GM23248 (cell line): Measurements from ENCODE around the gene PRKAB2. TPM values are rescaled to one million over a fixed set of nuclear protein-coding genes. Genes with fewer than 3 reads are reported as not detected.
"Not testable (repeated sequence)": the region's sequence is repeated elsewhere in the genome, so short reads cannot be mapped to it uniquely, and the experiment has no call there.

Experiments used
- DNase-seq: peaks from one replicate; pipeline ENCODE4 v3.0.0-alpha.2; 2015
- H2AFZ ChIP-seq: fragments of 200-600 bp; sonication (generic); 2 replicates; pipeline ENCODE4 v1.6.1; 2016; ENCODE audit warnings: antibody characterized with exemption
- H3F3A ChIP-seq: fragments of 200-600 bp; sonication (generic); 2 replicates; pipeline ENCODE4 v1.6.1; 2016; ENCODE audit warnings: mild to moderate bottlenecking, antibody characterized with exemption, mixed run types; ENCODE audit not compliant: insufficient read depth
- H3K27ac ChIP-seq: fragments of 200-600 bp; sonication (generic); 2 replicates; pipeline ENCODE4 v1.5.1; 2016; ENCODE audit warnings: mild to moderate bottlenecking
- H3K27me3 ChIP-seq: fragments of 200-600 bp; sonication (generic); replicated peaks from 2 replicates; pipeline ENCODE4 v1.6.1; 2016; ENCODE audit warnings: mild to moderate bottlenecking; ENCODE audit not compliant: insufficient read depth
- H3K36me3 ChIP-seq: fragments of 200-600 bp; sonication (generic); 2 replicates; pipeline ENCODE4 v1.6.1; 2016; ENCODE audit warnings: low read depth, mild to moderate bottlenecking
- H3K4me1 ChIP-seq: fragments of 200-600 bp; sonication (generic); 2 replicates; pipeline ENCODE4 v1.6.1; 2016; ENCODE audit warnings: mild to moderate bottlenecking; ENCODE audit not compliant: insufficient read depth
- H3K4me2 ChIP-seq: fragments of 200-600 bp; sonication (generic); one replicate; pipeline ENCODE4 v1.6.1; 2016; ENCODE audit warnings: mild to moderate bottlenecking; ENCODE audit not compliant: unreplicated experiment
- H3K4me3 ChIP-seq: fragments of 200-600 bp; sonication (generic); 2 replicates; pipeline ENCODE4 v1.5.1; 2016; ENCODE audit warnings: mild to moderate bottlenecking
- H3K79me2 ChIP-seq: fragments of 200-600 bp; sonication (generic); 2 replicates; pipeline ENCODE4 v1.6.1; 2016; ENCODE audit warnings: mild to moderate bottlenecking; ENCODE audit not compliant: insufficient read depth
- H3K9ac ChIP-seq: fragments of 200-600 bp; sonication (generic); 2 replicates; pipeline ENCODE4 v1.6.1; 2016; ENCODE audit warnings: mild to moderate bottlenecking
- H3K9me2 ChIP-seq: fragments of 200-600 bp; sonication (generic); 2 replicates; pipeline ENCODE4 v1.6.1; 2016; ENCODE audit warnings: mixed run types, mild to moderate bottlenecking, moderate library complexity; ENCODE audit not compliant: insufficient read depth
- H3K9me3 ChIP-seq: fragments of 200-600 bp; sonication (generic); one replicate; pipeline ENCODE4 v1.6.1; 2017; ENCODE audit warnings: low read depth
- H4K20me1 ChIP-seq: fragments of 200-600 bp; sonication (generic); 2 replicates; pipeline ENCODE4 v1.6.0; 2016; ENCODE audit not compliant: insufficient read depth
- EZH2 ChIP-seq: fragments of 200-600 bp; sonication (generic); IDR thresholded peaks from 2 replicates; pipeline ENCODE4 v1.6.1; 2018; ENCODE audit warnings: antibody characterized with exemption, mild to moderate bottlenecking; ENCODE audit not compliant: insufficient read depth, poor library complexity, severe bottlenecking
- EZH2phosphoT487 ChIP-seq: fragments of 200-600 bp; sonication (generic); IDR thresholded peaks from 2 replicates; pipeline ENCODE4 v1.6.1; 2018; ENCODE audit warnings: antibody characterized with exemption, moderate library complexity, mild to moderate bottlenecking, low read depth; ENCODE audit not compliant: insufficient read depth
- WGBS, 2 experiments: methylation state at CpG; one replicate each; pipeline ENCODE4 v1.1.6; 2015 to 2017; ENCODE audit warnings: low lambda C conversion rate in 2 of 2, low coverage in 1 of 2; ENCODE audit errors: missing lambda C conversion rate in 2 of 2; 5-methylcytosine and 5-hydroxymethylcytosine counted together
- in situ Hi-C: fragments of 300-500 bp; cut with MboI; formaldehyde crosslinking; loops from 2 replicates; pipeline ENCODE4 v1.15.0; 2020
- polyA plus RNA-seq: library from polyadenylated mRNA; unstranded; fragments of >200 nt; fragmentation: Nextera tagmentation; extraction: Ambion mirVana; gene quantifications from 2 replicates; pipeline ENCODE4 v1.2.1, GENCODE V29; 2016
- total RNA-seq: library from RNA; depleted of rRNA; stranded (reverse); fragments of >200 nt; shearing (Covaris generic); gene quantifications from 2 replicates; pipeline ENCODE4 v1.2.3, GENCODE V29; 2014

PRKAB2 gene
- total and polyA plus RNA-seq, 2 experiments from 2014 or later, result 18.2 to 24.6 TPM

- Histone ChIP-seq H3K9me3 (no peaks in the 10 kb centered on the region), H4K20me1 (no peaks in the 10 kb centered on the region; the same call in 1 of the 2 replicates), H3F3A (no peaks in the 10 kb centered on the region), H3K4me1 (no peaks in the 10 kb centered on the region), H3K9ac (no peak overlapping the region), H3K79me2 (no peaks in the 10 kb centered on the region), H3K36me3 (no peaks in the 10 kb centered on the region), H2AFZ (no peak overlapping the region), H3K27ac (no peak overlapping the region), H3K27me3 (no peaks in the 10 kb centered on the region), H3K9me2 (no peaks in the 10 kb centered on the region), H3K4me3 (no peak overlapping the region), H3K4me2 (no peak overlapping the region)
- TF ChIP-seq EZH2phosphoT487 (no peak), EZH2 (no peak)
- no peak for DNase-seq
- in situ Hi-C loops, result no loop called here
- 82 to 91% methylated on average over 3 of the region's 3 CpGs for WGBS, 2 experiments
These were observed 31.8 kb upstream of the PRKAB2 start for GRCh38 chr1:147204080-147204479.

DNA sequence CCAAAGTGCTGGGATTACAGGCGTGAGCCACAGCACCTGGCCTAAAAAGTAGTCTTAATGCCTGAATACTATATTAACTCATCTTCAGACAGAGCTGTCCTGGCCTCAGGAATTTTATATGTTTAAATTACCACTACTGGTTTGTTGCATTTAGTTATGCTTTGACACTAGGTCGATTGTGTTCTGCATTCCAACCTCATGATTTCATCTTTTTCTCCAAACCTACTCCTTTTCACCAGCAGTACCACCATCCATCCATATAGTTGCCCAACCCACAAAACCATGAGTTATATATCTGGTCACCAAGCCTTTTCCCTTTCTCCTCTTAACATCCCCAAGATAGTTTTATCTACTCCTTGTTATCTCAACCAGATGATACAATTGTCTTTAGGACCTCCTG is 30.3 kb upstream of the PRKAB2 start:
- TF ChIP-seq EZH2phosphoT487 (no peak), EZH2 (no peak)
- 62% methylated on average over 2 of the region's 2 CpGs for WGBS, 2 experiments
- H3K4me3 ChIP-seq, result no peak overlapping the region
- H2AFZ ChIP-seq, result no peak overlapping the region
- no peaks in the 10 kb centered on the region for H3K79me2 ChIP-seq
- H3K9ac ChIP-seq, result no peak overlapping the region
- H3K27me3 ChIP-seq, result no peaks in the 10 kb centered on the region
- H3F3A ChIP-seq, result no peaks in the 10 kb centered on the region
- no peaks in the 10 kb centered on the region for H3K9me2 ChIP-seq
- no peaks in the 10 kb centered on the region for H3K36me3 ChIP-seq
- H3K4me1 ChIP-seq, result no peaks in the 10 kb centered on the region
- no peaks in the 10 kb centered on the region; the same call in 1 of the 2 replicates for H4K20me1 ChIP-seq
- in situ Hi-C loops, result no loop called here
- H3K4me2 ChIP-seq, result no peak overlapping the region
- DNase-seq, result no peak
- H3K27ac ChIP-seq, result no peak overlapping the region
- no peaks in the 10 kb centered on the region for H3K9me3 ChIP-seq

DNA sequence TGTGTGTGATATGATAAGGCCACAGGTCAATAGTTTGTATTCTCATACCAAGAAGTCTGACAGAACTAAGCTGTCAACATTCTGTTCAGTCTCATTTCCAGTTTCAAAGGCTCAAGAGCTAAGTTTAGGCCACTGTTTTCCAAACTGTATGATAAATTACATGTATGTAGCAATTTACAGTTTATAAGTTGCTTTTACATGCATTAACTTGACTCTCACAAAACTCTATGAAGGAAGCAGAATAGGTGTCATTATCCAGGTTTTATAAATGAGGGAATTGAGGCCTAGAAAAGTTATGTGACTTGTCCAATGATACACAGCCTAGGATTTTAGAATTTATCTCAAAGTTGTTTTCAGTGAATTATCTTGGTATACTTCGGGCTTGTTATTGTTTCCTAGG is 29.5 kb upstream of the PRKAB2 start:
- DNase-seq, result no peak
- Histone ChIP-seq H2AFZ (no peak overlapping the region), H3K4me1 (no peaks in the 10 kb centered on the region), H3K9me3 (no peaks in the 10 kb centered on the region), H3K9ac (no peak overlapping the region), H3K79me2 (no peaks in the 10 kb centered on the region), H3K27me3 (no peaks in the 10 kb centered on the region), H3K9me2 (no peaks in the 10 kb centered on the region), H3K36me3 (no peaks in the 10 kb centered on the region), H3K27ac (no peak overlapping the region), H4K20me1 (no peaks in the 10 kb centered on the region), H3K4me2 (no peak overlapping the region), H3F3A (no peaks in the 10 kb centered on the region), H3K4me3 (no peak overlapping the region)
- no peak for TF ChIP-seq EZH2
- no peak for TF ChIP-seq EZH2phosphoT487
- WGBS, 2 experiments, result 86 to 89% methylated on average over 1 of the region's 1 CpG
- in situ Hi-C loops, result no loop called here

DNA sequence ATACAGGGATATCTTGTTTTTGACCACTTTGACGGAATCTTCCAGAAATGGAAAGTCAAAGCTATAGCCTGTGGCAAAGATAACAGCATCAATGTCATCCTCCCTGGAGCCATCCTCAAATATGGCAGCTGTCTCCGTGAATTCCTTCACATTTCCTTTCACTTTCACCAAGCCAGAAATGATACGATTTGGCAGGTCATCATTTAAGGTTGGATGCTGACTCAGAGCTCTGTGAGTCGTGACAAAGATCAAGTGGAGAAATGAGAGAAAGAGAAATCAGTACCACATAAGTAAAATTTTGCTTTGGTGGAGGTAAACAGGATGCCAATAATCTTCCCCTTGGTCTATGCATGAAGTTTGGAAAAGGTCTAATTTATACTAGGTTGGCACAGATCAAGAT is 29.0 kb upstream of the PRKAB2 start:
- Histone ChIP-seq H3K9me2 (no peaks in the 10 kb centered on the region), H3F3A (no peaks in the 10 kb centered on the region), H4K20me1 (no peaks in the 10 kb centered on the region), H2AFZ (no peak overlapping the region), H3K79me2 (no peaks in the 10 kb centered on the region), H3K27ac (no peak overlapping the region), H3K4me2 (no peak overlapping the region), H3K36me3 (no peaks in the 10 kb centered on the region), H3K4me3 (no peak overlapping the region), H3K9me3 (no peaks in the 10 kb centered on the region), H3K4me1 (no peaks in the 10 kb centered on the region), H3K27me3 (no peaks in the 10 kb centered on the region), H3K9ac (no peak overlapping the region)
- in situ Hi-C loops, result no loop called here
- TF ChIP-seq EZH2 (no peak), EZH2phosphoT487 (no peak)
- peak; percentile 12 for DNase-seq
- WGBS, 2 experiments, result 73 to 81% methylated on average over 4 of the region's 4 CpGs

DNA sequence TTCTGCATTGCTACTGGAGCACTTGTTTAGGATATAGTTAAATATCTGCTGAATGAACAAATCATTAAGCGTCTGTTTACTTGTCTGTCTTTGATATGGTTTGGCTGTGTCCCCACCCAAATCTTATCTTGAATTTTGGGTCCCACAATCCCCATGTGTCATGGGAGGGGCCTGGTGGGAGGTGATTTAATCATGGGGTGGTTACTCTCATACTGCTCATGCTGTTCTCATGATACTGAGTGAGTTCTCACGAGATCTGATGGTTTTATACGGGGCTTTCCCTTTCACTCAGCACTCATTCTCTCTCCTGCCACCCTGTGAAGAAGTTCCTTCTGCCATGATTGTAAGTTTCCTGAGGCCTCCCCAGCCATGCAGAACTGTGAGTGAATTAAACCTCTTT is 25.1 kb upstream of the PRKAB2 start:
- H3K36me3 ChIP-seq, H3K9me3 ChIP-seq, H3K4me3 ChIP-seq, in situ Hi-C loops, H3K27me3 ChIP-seq, H3K9me2 ChIP-seq, H3K9ac ChIP-seq, H3K79me2 ChIP-seq, H2AFZ ChIP-seq, H3K4me2 ChIP-seq, H3F3A ChIP-seq, DNase-seq, H3K27ac ChIP-seq, H4K20me1 ChIP-seq, H3K4me1 ChIP-seq: not testable (repeated sequence)
- WGBS, 2 experiments, result 91 to 95% methylated on average over 3 of the region's 3 CpGs
